C4-2B (cell line): ENCODE measurements around the gene OR13C5.
A peak's percentile ranks its signal among the peaks of the same experiment; 100 is the strongest.
"Not testable (repeated sequence)": the region's sequence is repeated elsewhere in the genome, so short reads cannot be mapped to it uniquely, and the experiment has no call there.

Source experiments
- H3K27ac ChIP-seq: fragments of 450-650 bp; 2 replicates; pipeline ENCODE4 v1.5.1; 2017
- CTCF ChIP-seq: fragments of 450-650 bp; conservative IDR thresholded peaks from 2 replicates; pipeline ENCODE4 v1.5.1; 2017; ENCODE audit warnings: mild to moderate bottlenecking
- ZFX ChIP-seq: fragments of 450-650 bp; IDR thresholded peaks from 2 replicates; pipeline ENCODE4 v1.6.1; 2017

The OR13C5 gene

GRCh38 chr9:104599313-104599712 is at the start of gene OR13C5:
TSS of gene OR13C5 (minus strand) at chr9:104599413. CDS start at chr9:104599413, 0 bp downstream.
- H3K27ac ChIP-seq, result not testable (repeated sequence)

- H3K27ac ChIP-seq, result no peak overlapping the region
- TF ChIP-seq CTCF, result no peak
- no peak for TF ChIP-seq ZFX
These were observed 36.2 kb upstream of the OR13C5 start for GRCh38 chr9:104635456-104635855.

GRCh38 chr9:104633976-104634520 is 34.8 kb upstream of the OR13C5 start:
- no peak for TF ChIP-seq CTCF
- no peak for TF ChIP-seq ZFX
- H3K27ac ChIP-seq, result no peak overlapping the region

- H3K27ac ChIP-seq, result not testable (repeated sequence)
These were observed 26.8 kb upstream of the OR13C5 start for GRCh38 chr9:104625964-104626363.

GRCh38 chr9:104618104-104618503 is 18.9 kb upstream of the OR13C5 start, which contains the start of gene OR13C9:
TSS of gene OR13C9 (minus strand) at chr9:104618204. CDS start at chr9:104618204, 0 bp downstream.
- no peak within 1 kb of the TSS for H3K27ac ChIP-seq
- TF ChIP-seq CTCF (no peak), ZFX (no peak)

- no peak overlapping the region for H3K27ac ChIP-seq
- no peak for TF ChIP-seq ZFX
- no peak for TF ChIP-seq CTCF
These were observed 18.2 kb upstream of the OR13C5 start for GRCh38 chr9:104617418-104617817.

GRCh38 chr9:104611213-104611612 is 12.0 kb upstream of the OR13C5 start:
- TF ChIP-seq CTCF (no peak), ZFX (no peak)
- H3K27ac ChIP-seq, result no peak overlapping the region

- TF ChIP-seq ZFX, result no peak
- peak; percentile 65 for TF ChIP-seq CTCF
- no peak overlapping the region for H3K27ac ChIP-seq
These were observed 9.1 kb upstream of the OR13C5 start for GRCh38 chr9:104608336-104608735.
